HG03159 (cell line): Measurements from ENCODE around the gene ODAPH.
"Not testable (repeated sequence)": the region's sequence is repeated elsewhere in the genome, so short reads cannot be mapped to it uniquely, and the experiment has no call there.

Source experiments
- ATAC-seq: cut with Tn5 transposase; IDR thresholded peaks from one replicate; pipeline ENCODE4 v1.9.1; 2021; ENCODE audit warnings: mild to moderate bottlenecking, moderate library complexity; ENCODE audit not compliant: unreplicated experiment

The ODAPH gene

GRCh38 chr4:75555294-75556164 lies at the start of gene ODAPH:
Gene ODAPH, plus strand, starts transcription at chr4:75556066. Its CDS starts 17 bp downstream, at chr4:75556083.
- ATAC-seq = peak; percentile 95

GRCh38 chr4:75509592-75509991 lies 46.3 kb upstream of the ODAPH start:
- not testable (repeated sequence) for ATAC-seq

- ATAC-seq = no peak
Observed at GRCh38 chr4:75511841-75512240, 44.0 kb upstream of the ODAPH start.

GRCh38 chr4:75512386-75513211 lies 43.3 kb upstream of the ODAPH start:
- no peak for ATAC-seq

GRCh38 chr4:75513526-75514130 lies 42.2 kb upstream of the ODAPH start:
- no peak for ATAC-seq

GRCh38 chr4:75514131-75514948 lies 41.5 kb upstream of the ODAPH start, which contains the start of the genes RCHY1 and THAP6:
Gene RCHY1, minus strand, starts transcription at chr4:75514403. Its CDS starts 117 bp downstream, at chr4:75514286.
Gene THAP6, plus strand, starts transcription at chr4:75514473. Its CDS starts 980 bp downstream, at chr4:75515453.
- ATAC-seq = peak; percentile 94

- peak; percentile 2 for ATAC-seq
Observed at GRCh38 chr4:75514949-75515612, 40.8 kb upstream of the ODAPH start.

- no peak for ATAC-seq
Observed at GRCh38 chr4:75516144-75516543, 39.7 kb upstream of the ODAPH start.

- ATAC-seq = not testable (repeated sequence)
Observed at GRCh38 chr4:75519452-75519851, 36.4 kb upstream of the ODAPH start.

GRCh38 chr4:75525086-75525485 lies 30.8 kb upstream of the ODAPH start:
- ATAC-seq = no peak

GRCh38 chr4:75525910-75526309 lies 30.0 kb upstream of the ODAPH start:
- ATAC-seq = no peak

GRCh38 chr4:75527482-75527881 lies 28.4 kb upstream of the ODAPH start:
- ATAC-seq = no peak

- ATAC-seq = no peak
Observed at GRCh38 chr4:75530556-75531322, 25.1 kb upstream of the ODAPH start.

- not testable (repeated sequence) for ATAC-seq
Observed at GRCh38 chr4:75531536-75532143, 24.2 kb upstream of the ODAPH start.

- not testable (repeated sequence) for ATAC-seq
Observed at GRCh38 chr4:75533339-75533887, 22.5 kb upstream of the ODAPH start.

GRCh38 chr4:75533926-75534325 lies 21.9 kb upstream of the ODAPH start:
- ATAC-seq = not testable (repeated sequence)

- ATAC-seq = not testable (repeated sequence)
Observed at GRCh38 chr4:75537308-75537707, 18.6 kb upstream of the ODAPH start.

GRCh38 chr4:75542824-75543223 lies 13.0 kb upstream of the ODAPH start:
- ATAC-seq = no peak
